ENCODE data around the gene CDC26. TPM values are rescaled to one million over a fixed set of nuclear protein-coding genes. Genes with fewer than 3 reads are reported as not detected.

CDC26 gene
- total RNA-seq, 2 experiments from 2014 or later = 29.9 to 39.9 TPM

- H3K79me2 ChIP-seq (ENCODE audit: insufficient read depth, low read depth, low read length) = peaks cover 23% of the 10 kb centered on the region
- H3K4me3 ChIP-seq (ENCODE audit: low read depth, low read length, poor library complexity, severe bottlenecking) = no peak overlapping the region
- intact Hi-C loops (cut with micrococcal nuclease; ENCODE audit: unreplicated experiment) = no loop called here
- H3K4me2 ChIP-seq (ENCODE audit: low read length) = no peak overlapping the region
- peaks cover 20% of the 10 kb centered on the region for H3K4me1 ChIP-seq (ENCODE audit: insufficient read depth, low read length, poor library complexity, severe bottlenecking)
- H3K36me3 ChIP-seq (ENCODE audit: insufficient read depth, low read length) = peaks cover 90% of the 10 kb centered on the region
- H4K20me1 ChIP-seq (ENCODE audit: insufficient read depth, low read length) = peaks cover 2% of the 10 kb centered on the region; the same call in 1 of the 2 replicates
- no peak overlapping the region for H3K27ac ChIP-seq (ENCODE audit: low read depth, low read length, poor library complexity, severe bottlenecking)
- TF ChIP-seq CTCF (conservative IDR thresholded peaks at IDR 0.05; ENCODE audit: low read length) (no peak), EZH2phosphoT487 (IDR thresholded peaks at IDR 0.05; ENCODE audit: borderline replicate concordance, low read depth, low read length) (no peak)
- ChIA-PET CTCF (ENCODE audit: unreplicated experiment) (no interaction called here), POLR2A (no interaction called here)
- H3K9me3 ChIP-seq (ENCODE audit: low read length) = no peaks in the 10 kb centered on the region
- no peak for DNase-seq (ENCODE audit: low spot score)
- H3K9me2 ChIP-seq (ENCODE audit: insufficient read depth, low read length) = no peaks in the 10 kb centered on the region
- no peak overlapping the region for H2AFZ ChIP-seq (ENCODE audit: low read length)
- BruUV-seq (replicated peaks) = no TSS peak
Observed at GRCh38 chr9:113281356-113281755, 6.0 kb upstream of the CDC26 start.

- H3K79me2 ChIP-seq (ENCODE audit: insufficient read depth, low read depth, low read length) = peaks cover 42% of the 10 kb centered on the region
Observed at GRCh38 chr9:113278840-113279239, 3.5 kb upstream of the CDC26 start.

More at GRCh38 chr9:113278840-113279239, 3.5 kb upstream of the CDC26 start:
- Histone ChIP-seq H3K36me3 (ENCODE audit: insufficient read depth, low read length) (peaks cover 69% of the 10 kb centered on the region), H3K9me3 (ENCODE audit: low read length) (no peaks in the 10 kb centered on the region), H3K9me2 (ENCODE audit: insufficient read depth, low read length) (no peaks in the 10 kb centered on the region), H3K27ac (ENCODE audit: low read depth, low read length, poor library complexity, severe bottlenecking) (no peak overlapping the region), H4K20me1 (ENCODE audit: insufficient read depth, low read length) (peaks cover 8% of the 10 kb centered on the region; the same call in 1 of the 2 replicates), H3K4me3 (ENCODE audit: low read depth, low read length, poor library complexity, severe bottlenecking) (no peak overlapping the region), H3K4me1 (ENCODE audit: insufficient read depth, low read length, poor library complexity, severe bottlenecking) (peaks cover 28% of the 10 kb centered on the region), H3K4me2 (ENCODE audit: low read length) (no peak overlapping the region), H2AFZ (ENCODE audit: low read length) (no peak overlapping the region)
- TF ChIP-seq CTCF (conservative IDR thresholded peaks at IDR 0.05; ENCODE audit: low read length) (no peak), EZH2phosphoT487 (IDR thresholded peaks at IDR 0.05; ENCODE audit: borderline replicate concordance, low read depth, low read length) (no peak)
- no TSS peak for BruUV-seq (replicated peaks)
- intact Hi-C loops (cut with micrococcal nuclease; ENCODE audit: unreplicated experiment) = no loop called here
- ChIA-PET CTCF (ENCODE audit: unreplicated experiment) (no interaction called here), POLR2A (interaction anchor here (0.5 to 1.0 kb wide), 2 partner anchors 14 to 43 kb away, joined by 3 to 4 read pairs; no protein-coding TSS in a partner anchor)
- no peak for DNase-seq (ENCODE audit: low spot score)

Data from OCI-LY7 (cell line).